ENCODE results near the gene ATP9B.

DNA sequence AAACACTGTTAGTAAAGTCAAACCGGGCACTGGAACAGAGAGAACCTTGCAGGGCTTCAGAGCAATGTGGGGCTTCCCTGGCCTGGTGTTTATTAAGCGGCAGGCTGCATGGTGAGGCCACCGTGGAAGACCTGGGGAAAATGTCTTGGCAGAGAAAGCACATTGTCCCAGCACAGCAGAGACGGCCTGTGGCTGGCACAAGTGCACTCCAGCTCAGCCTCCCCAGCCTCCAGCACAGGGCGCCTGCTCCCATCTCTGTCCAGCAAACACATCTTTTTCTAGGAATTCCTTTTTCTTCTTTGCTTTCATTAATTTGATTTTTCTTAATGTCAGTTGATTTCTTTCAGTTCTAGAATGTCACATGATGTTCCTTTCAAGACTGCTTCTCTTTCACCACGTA, 188.3 kb downstream of the ATP9B start:
- TF ChIP-seq YY1 (IDR thresholded peaks at IDR 0.05; ENCODE audit: insufficient read depth, insufficient read length) (no peak), ZNF274 (IDR thresholded peaks at IDR 0.05; ENCODE audit: low read depth, low read length) (no peak)
